HepG2 (cell line): ENCODE results near the gene SCRT2. TPM values are rescaled to one million over a fixed set of nuclear protein-coding genes. Genes with fewer than 3 reads are reported as not detected.

Source experiments
- ATAC-seq: fragments of 200-7000 bp; cut with Tn5 transposase; 3 replicates; pipeline ENCODE4 v1.9.1; 2020; ENCODE audit warnings: mild to moderate bottlenecking, moderate library complexity
- BruUV-seq: library from RNA; stranded (reverse); fragments of 400-500 nt; replicated peaks from 2 replicates; lab custom pipeline; 2021; lab: Mats Ljungman, UMichigan
- CTCF ChIA-PET: fragments of 300-600 bp; formaldehyde crosslinking; extraction: SDS; loops from one replicate; lab custom pipeline; 2021; ENCODE audit warnings: low total read pairs, inconsistent platforms, low intra/inter-chr PET ratio; lab: Yijun Ruan, JAX
- POLR2A ChIA-PET: fragments of 350-600 bp; sonication (Branson Sonifier 250); formaldehyde crosslinking; loops from one replicate; lab custom pipeline; 2020; ENCODE audit warnings: antibody characterized with exemption, inconsistent platforms; lab: Yijun Ruan, JAX
- DNase-seq: peaks from one replicate; pipeline ENCODE4 v3.0.0-alpha.2; 2015; ENCODE audit warnings: low spot score
- FAIRE-seq: peaks from 3 replicates; lab custom pipeline; 2011; peaks lifted over from hg19 to GRCh38; lab: Jason Lieb, UNC
- H2AFZ ChIP-seq: one replicate; pipeline ENCODE4 v1.6.1; 2011; ENCODE audit warnings: low read length, inconsistent platforms
- H3K27ac ChIP-seq: fragments of 300-600 bp; 3 replicates; pipeline ENCODE4 v1.8.0; 2011; ENCODE audit warnings: mixed run types, mild to moderate bottlenecking, mixed read lengths, low read length, inconsistent platforms; ENCODE audit not compliant: insufficient read depth; ENCODE audit errors: extremely low read length
- H3K27me3 ChIP-seq, 2 experiments: fragments of 200-600 bp in 1 of 2; 2 replicates in 1 of 2; 3 replicates in 1 of 2; pipeline versions ENCODE4 v1.6.0 to v1.8.0; 2011; ENCODE audit warnings: low read length in 2 of 2, mild to moderate bottlenecking in 2 of 2, moderate library complexity in 2 of 2, inconsistent platforms in 1 of 2; ENCODE audit not compliant: insufficient read depth in 2 of 2, control insufficient read depth in 1 of 2
- H3K36me3 ChIP-seq, 2 experiments: fragments of 200-600 bp in 1 of 2; replicated peaks in 1 of 2; 2 replicates in 1 of 2; 3 replicates in 1 of 2; pipeline versions ENCODE4 v1.5.1 to v1.8.0; 2011; ENCODE audit warnings: low read length in 2 of 2, inconsistent platforms in 1 of 2; ENCODE audit not compliant: insufficient read depth in 2 of 2, control insufficient read depth in 1 of 2
- H3K4me1 ChIP-seq: 2 replicates; pipeline ENCODE4 v1.5.1; 2012; ENCODE audit warnings: low read length, inconsistent platforms; ENCODE audit not compliant: insufficient read depth
- H3K4me2 ChIP-seq: 2 replicates; pipeline ENCODE4 v1.6.0; 2011; ENCODE audit warnings: low read depth, low read length, inconsistent platforms
- H3K4me3 ChIP-seq, 3 experiments: fragments of 200-600 bp in 1 of 3; sonication (generic), shearing (Covaris generic) in 1 of 3; replicated peaks in 1 of 3; 2 replicates each; pipeline ENCODE4 v1.5.1; 2011 to 2016; ENCODE audit warnings: low read length in 3 of 3, inconsistent platforms in 2 of 3, low read depth in 2 of 3, mild to moderate bottlenecking in 2 of 3, control low read depth in 1 of 3, mixed read lengths in 1 of 3; ENCODE audit not compliant: insufficient read depth in 1 of 3
- H3K79me2 ChIP-seq: one replicate; pipeline ENCODE4 v1.6.1; 2011; ENCODE audit warnings: low read length, inconsistent platforms; ENCODE audit not compliant: insufficient read depth
- H3K9ac ChIP-seq: 2 replicates; pipeline ENCODE4 v1.6.0; 2011; ENCODE audit warnings: mild to moderate bottlenecking, low read depth, low read length, inconsistent platforms; ENCODE audit not compliant: insufficient read depth
- H3K9me3 ChIP-seq: 2 replicates; pipeline ENCODE4 v1.5.1; 2012; ENCODE audit warnings: mild to moderate bottlenecking, low read length
- H4K20me1 ChIP-seq: 2 replicates; pipeline ENCODE4 v1.6.0; 2011; ENCODE audit warnings: inconsistent platforms, mild to moderate bottlenecking, low read length, moderate library complexity; ENCODE audit not compliant: insufficient read depth
- CHD4 ChIP-seq: fragments of 200-600 bp; sonication (generic); IDR thresholded peaks from 2 replicates; pipeline ENCODE4 v1.7.0; 2017; ENCODE audit warnings: mild to moderate bottlenecking, low read length, borderline replicate concordance
- CREM ChIP-seq, 2 experiments: sonication (generic) in 1 of 2; formaldehyde crosslinking in 1 of 2; IDR thresholded peaks; 2 replicates each; pipeline versions ENCODE4 v1.4.0 to v1.6.1; 2016 to 2020; ENCODE audit warnings: antibody characterized with exemption in 1 of 2, mild to moderate bottlenecking in 1 of 2, missing genetic modification reagents in 1 of 2
- ELF1 ChIP-seq: sonication (generic); formaldehyde crosslinking; IDR thresholded peaks from 2 replicates; pipeline ENCODE4 v1.4.0; 2020; ENCODE audit warnings: missing genetic modification reagents
- EZH2 ChIP-seq: conservative IDR thresholded peaks from 2 replicates; pipeline ENCODE4 v1.6.1; 2012; ENCODE audit warnings: mild to moderate bottlenecking, low read depth, low read length, moderate library complexity
- NFIB ChIP-seq: sonication (generic); formaldehyde crosslinking; IDR thresholded peaks from 2 replicates; pipeline ENCODE4 v1.9.0; 2021; ENCODE audit warnings: missing genetic modification reagents, mild to moderate bottlenecking, borderline replicate concordance
- TEAD2 ChIP-seq: sonication (generic); formaldehyde crosslinking; IDR thresholded peaks from 2 replicates; pipeline ENCODE4 v1.9.0; 2021; ENCODE audit warnings: missing genetic modification reagents
- ZNF251 ChIP-seq: sonication (generic); formaldehyde crosslinking; IDR thresholded peaks from 2 replicates; pipeline ENCODE4 v1.9.0; 2021; ENCODE audit warnings: mild to moderate bottlenecking, missing genetic modification reagents
- ZNF629 ChIP-seq: sonication (generic); formaldehyde crosslinking; conservative IDR thresholded peaks from 2 replicates; pipeline ENCODE4 v1.5.0; 2020; ENCODE audit warnings: missing genetic modification reagents
- WGBS: methylation state at CpG from one replicate; pipeline ENCODE4 v1.1.6; 2017; ENCODE audit warnings: low lambda C conversion rate; 5-methylcytosine and 5-hydroxymethylcytosine counted together
- in situ Hi-C: cut with HindIII; loops from 2 replicates; pipeline ENCODE4 v1.10.0; 2017; ENCODE audit warnings: low pct_unique_long_range_greater_than_20kb; ENCODE audit not compliant: extremely low pct_ligation_motif_present
- intact Hi-C: fragments of 100-400 bp; cut with micrococcal nuclease; formaldehyde crosslinking; loops from one replicate; pipeline ENCODE4 v1.10.0; 2022; ENCODE audit not compliant: unreplicated experiment
- polyA plus RNA-seq, 8 experiments: library from polyadenylated mRNA; depleted of rRNA in 3 of 8; stranded (reverse) in 7 of 8; unstranded in 1 of 8; fragments of >200 nt; fragmentation: Illumina TruSeq in 4 of 8; extraction: Trizol in 4 of 8; gene quantifications; 2 replicates each; pipeline versions ENCODE4 v1.2.1 to v1.2.3, GENCODE V29; 2011 to 2016; ENCODE audit warnings: low read depth in 4 of 8, missing spikeins in 1 of 8, mixed read lengths in 1 of 8; ENCODE audit not compliant: insufficient read depth in 1 of 8
- total RNA-seq, 5 experiments: library from RNA; depleted of rRNA; stranded (reverse); fragments of >200 nt; fragmentation: Illumina TruSeq; extraction: Trizol; gene quantifications; 2 replicates each; pipeline ENCODE4 v1.2.3, GENCODE V29; 2016; ENCODE audit warnings: low read depth in 1 of 5
- TF ChIP-seq, protein P1 (sequence below): sonication (generic); formaldehyde crosslinking; IDR thresholded peaks from 2 replicates; pipeline ENCODE4 v1.9.0; 2021; ENCODE audit warnings: mild to moderate bottlenecking, missing genetic modification reagents
- TF ChIP-seq, protein P2 (sequence below): IDR thresholded peaks from 2 replicates; pipeline ENCODE4 v1.6.1; 2018; ENCODE audit warnings: missing genetic modification reagents
- TF ChIP-seq, protein P3 (sequence below): IDR thresholded peaks from 2 replicates; pipeline ENCODE4 v1.6.1; 2016

SCRT2 gene
- total and polyA plus RNA-seq, 2 of the 13 experiments (the other 11 are each of a cell fraction or from before 2014, with no cell fraction given) = not detected

DNA sequence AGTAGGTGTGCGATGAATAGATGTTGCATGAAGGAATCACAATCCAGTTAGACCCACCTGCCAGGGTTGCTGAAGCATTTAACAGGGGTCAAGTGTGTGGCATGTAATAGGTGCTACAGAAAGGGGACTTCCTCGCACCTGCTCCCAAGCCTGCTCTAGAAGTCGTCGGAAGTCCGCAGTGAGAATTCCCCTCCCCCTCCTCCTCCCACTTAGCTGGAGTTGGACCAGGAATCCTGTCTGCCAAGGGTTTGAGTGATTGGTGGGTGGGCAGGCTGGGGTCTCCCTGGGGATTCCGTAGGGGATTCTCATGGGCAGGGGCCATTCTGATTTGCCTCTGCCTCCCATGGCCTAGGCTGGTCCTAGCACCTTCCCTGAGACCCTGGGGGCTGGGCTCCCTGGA, 10.3 kb downstream of the SCRT2 start:
- in situ Hi-C loops (no loop called here), intact Hi-C loops (no loop called here)
- H3K36me3 ChIP-seq = no peaks in the 10 kb centered on the region
- H3K79me2 ChIP-seq = no peaks in the 10 kb centered on the region
- H2AFZ ChIP-seq = no peak overlapping the region
- H3K27ac ChIP-seq = no peak overlapping the region
- DNase-seq (no peak), ATAC-seq (no peak), FAIRE-seq (no peak)
- no TSS peak for BruUV-seq
- WGBS = 20% methylated on average over 6 of the region's 6 CpGs
- no peak overlapping the region for H3K4me3 ChIP-seq
- H3K4me2 ChIP-seq = no peak overlapping the region
- peaks cover 27% of the 10 kb centered on the region for H3K4me1 ChIP-seq
- TF ChIP-seq NFIB = no peak
- TF ChIP-seq, all 625 proteins: peak for 0
- Histone ChIP-seq H3K9me3 (no peaks in the 10 kb centered on the region), H4K20me1 (no peaks in the 10 kb centered on the region), H3K27me3 (peaks cover 10 to 68% of the 10 kb centered on the region in 2 experiments; a peak in 4 of 5 replicates), H3K9ac (no peak overlapping the region)
- POLR2A ChIA-PET = no interaction called here
- CTCF ChIA-PET = interaction anchor here (3.9 kb wide), 1 partner anchor 103 kb away, joined by 32 read pairs; no protein-coding TSS in a partner anchor

DNA sequence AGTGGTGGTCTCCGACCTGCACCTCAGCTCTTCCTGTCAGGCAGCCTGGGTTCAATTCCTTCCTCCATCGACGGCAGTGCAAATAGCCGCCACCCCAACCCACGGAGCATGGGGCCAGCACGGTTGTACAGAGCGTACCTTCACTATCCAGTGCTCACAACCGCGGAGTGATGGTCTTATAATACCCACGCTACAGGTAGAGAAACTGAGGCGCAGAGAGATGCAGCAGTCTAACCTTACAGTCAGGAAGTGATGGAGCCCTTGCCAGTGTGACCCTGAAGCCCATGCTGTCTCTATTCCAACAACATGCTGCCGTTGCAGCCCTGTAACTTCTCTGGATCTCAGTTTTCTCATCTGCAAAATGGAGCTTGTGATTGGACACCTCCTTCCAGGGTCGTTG, 11.0 kb downstream of the SCRT2 start:
- WGBS = 52% methylated on average over 13 of the region's 13 CpGs
- POLR2A ChIA-PET = no interaction called here

More for the DNA sequence above, 11.0 kb downstream of the SCRT2 start:
- ATAC-seq (no peak), FAIRE-seq (no peak), DNase-seq (no peak)
- TF ChIP-seq EZH2 (0 out of 2 replicates have a peak, but pooled peaks have one; percentile 58), ZNF629 (CRISPR knock-in tag) (peak; percentile 81), CHD4 (no peak), ELF1 (CRISPR knock-in tag) (no peak), ZNF251 (CRISPR knock-in tag) (no peak), TEAD2 (no peak), CREM (IDR thresholded peaks at IDR 0.05) (no peak), CREM (CRISPR knock-in tag; IDR thresholded peaks at IDR 0.05) (no peak)
- TF ChIP-seq, protein P1, sequence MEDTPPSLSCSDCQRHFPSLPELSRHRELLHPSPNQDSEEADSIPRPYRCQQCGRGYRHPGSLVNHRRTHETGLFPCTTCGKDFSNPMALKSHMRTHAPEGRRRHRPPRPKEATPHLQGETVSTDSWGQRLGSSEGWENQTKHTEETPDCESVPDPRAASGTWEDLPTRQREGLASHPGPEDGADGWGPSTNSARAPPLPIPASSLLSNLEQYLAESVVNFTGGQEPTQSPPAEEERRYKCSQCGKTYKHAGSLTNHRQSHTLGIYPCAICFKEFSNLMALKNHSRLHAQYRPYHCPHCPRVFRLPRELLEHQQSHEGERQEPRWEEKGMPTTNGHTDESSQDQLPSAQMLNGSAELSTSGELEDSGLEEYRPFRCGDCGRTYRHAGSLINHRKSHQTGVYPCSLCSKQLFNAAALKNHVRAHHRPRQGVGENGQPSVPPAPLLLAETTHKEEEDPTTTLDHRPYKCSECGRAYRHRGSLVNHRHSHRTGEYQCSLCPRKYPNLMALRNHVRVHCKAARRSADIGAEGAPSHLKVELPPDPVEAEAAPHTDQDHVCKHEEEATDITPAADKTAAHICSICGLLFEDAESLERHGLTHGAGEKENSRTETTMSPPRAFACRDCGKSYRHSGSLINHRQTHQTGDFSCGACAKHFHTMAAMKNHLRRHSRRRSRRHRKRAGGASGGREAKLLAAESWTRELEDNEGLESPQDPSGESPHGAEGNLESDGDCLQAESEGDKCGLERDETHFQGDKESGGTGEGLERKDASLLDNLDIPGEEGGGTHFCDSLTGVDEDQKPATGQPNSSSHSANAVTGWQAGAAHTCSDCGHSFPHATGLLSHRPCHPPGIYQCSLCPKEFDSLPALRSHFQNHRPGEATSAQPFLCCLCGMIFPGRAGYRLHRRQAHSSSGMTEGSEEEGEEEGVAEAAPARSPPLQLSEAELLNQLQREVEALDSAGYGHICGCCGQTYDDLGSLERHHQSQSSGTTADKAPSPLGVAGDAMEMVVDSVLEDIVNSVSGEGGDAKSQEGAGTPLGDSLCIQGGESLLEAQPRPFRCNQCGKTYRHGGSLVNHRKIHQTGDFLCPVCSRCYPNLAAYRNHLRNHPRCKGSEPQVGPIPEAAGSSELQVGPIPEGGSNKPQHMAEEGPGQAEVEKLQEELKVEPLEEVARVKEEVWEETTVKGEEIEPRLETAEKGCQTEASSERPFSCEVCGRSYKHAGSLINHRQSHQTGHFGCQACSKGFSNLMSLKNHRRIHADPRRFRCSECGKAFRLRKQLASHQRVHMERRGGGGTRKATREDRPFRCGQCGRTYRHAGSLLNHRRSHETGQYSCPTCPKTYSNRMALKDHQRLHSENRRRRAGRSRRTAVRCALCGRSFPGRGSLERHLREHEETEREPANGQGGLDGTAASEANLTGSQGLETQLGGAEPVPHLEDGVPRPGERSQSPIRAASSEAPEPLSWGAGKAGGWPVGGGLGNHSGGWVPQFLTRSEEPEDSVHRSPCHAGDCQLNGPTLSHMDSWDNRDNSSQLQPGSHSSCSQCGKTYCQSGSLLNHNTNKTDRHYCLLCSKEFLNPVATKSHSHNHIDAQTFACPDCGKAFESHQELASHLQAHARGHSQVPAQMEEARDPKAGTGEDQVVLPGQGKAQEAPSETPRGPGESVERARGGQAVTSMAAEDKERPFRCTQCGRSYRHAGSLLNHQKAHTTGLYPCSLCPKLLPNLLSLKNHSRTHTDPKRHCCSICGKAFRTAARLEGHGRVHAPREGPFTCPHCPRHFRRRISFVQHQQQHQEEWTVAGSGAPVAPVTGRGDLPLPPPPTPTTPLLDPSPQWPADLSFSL (CRISPR knock-in tag) = no peak
- TF ChIP-seq, protein P2, sequence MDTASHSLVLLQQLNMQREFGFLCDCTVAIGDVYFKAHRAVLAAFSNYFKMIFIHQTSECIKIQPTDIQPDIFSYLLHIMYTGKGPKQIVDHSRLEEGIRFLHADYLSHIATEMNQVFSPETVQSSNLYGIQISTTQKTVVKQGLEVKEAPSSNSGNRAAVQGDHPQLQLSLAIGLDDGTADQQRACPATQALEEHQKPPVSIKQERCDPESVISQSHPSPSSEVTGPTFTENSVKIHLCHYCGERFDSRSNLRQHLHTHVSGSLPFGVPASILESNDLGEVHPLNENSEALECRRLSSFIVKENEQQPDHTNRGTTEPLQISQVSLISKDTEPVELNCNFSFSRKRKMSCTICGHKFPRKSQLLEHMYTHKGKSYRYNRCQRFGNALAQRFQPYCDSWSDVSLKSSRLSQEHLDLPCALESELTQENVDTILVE (CRISPR knock-in tag) = no peak
- TF ChIP-seq, protein P3, sequence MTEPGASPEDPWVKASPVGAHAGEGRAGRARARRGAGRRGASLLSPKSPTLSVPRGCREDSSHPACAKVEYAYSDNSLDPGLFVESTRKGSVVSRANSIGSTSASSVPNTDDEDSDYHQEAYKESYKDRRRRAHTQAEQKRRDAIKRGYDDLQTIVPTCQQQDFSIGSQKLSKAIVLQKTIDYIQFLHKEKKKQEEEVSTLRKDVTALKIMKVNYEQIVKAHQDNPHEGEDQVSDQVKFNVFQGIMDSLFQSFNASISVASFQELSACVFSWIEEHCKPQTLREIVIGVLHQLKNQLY (CRISPR knock-in tag) = no peak
- intact Hi-C loops = no loop called here
- Histone ChIP-seq H3K9me3 (no peaks in the 10 kb centered on the region), H3K4me1 (peaks cover 27% of the 10 kb centered on the region), H4K20me1 (no peaks in the 10 kb centered on the region), H3K36me3 (no peaks in the 10 kb centered on the region), H2AFZ (no peak overlapping the region), H3K4me3 (no peak overlapping the region), H3K9ac (no peak overlapping the region), H3K27me3 (peaks cover 8 to 67% of the 10 kb centered on the region in 2 experiments; a peak in 4 of 5 replicates), H3K4me2 (no peak overlapping the region), H3K27ac (no peak overlapping the region), H3K79me2 (no peaks in the 10 kb centered on the region)
- in situ Hi-C loops = no loop called here
- no TSS peak for BruUV-seq
- CTCF ChIA-PET = no interaction called here
